ENCODE measurements around the gene HTD2. TPM values are rescaled to one million over a fixed set of nuclear protein-coding genes. Genes with fewer than 3 reads are reported as not detected.

HTD2 gene
- total RNA-seq, 4 donors from 2014 or later: 8.4 to 12.6 (median 10.4) TPM

- DNase-seq (ENCODE audit: low spot score): no peak
- ATAC-seq (ENCODE audit: low FRiP score): no peak
- no peak for TF ChIP-seq CTCF (IDR thresholded peaks at IDR 0.05)
Measured at GRCh38 chr3:58296269-58296668, 10.1 kb upstream of the HTD2 start.

GRCh38 chr3:58296843-58297242 lies 9.5 kb upstream of the HTD2 start:
- ATAC-seq (ENCODE audit: low FRiP score) (no peak), DNase-seq (ENCODE audit: low spot score) (no peak)
- TF ChIP-seq CTCF (IDR thresholded peaks at IDR 0.05): no peak

GRCh38 chr3:58298190-58298589 lies 8.1 kb upstream of the HTD2 start:
- DNase-seq (ENCODE audit: low spot score) (no peak), ATAC-seq (ENCODE audit: low FRiP score) (no peak)
- no peak for TF ChIP-seq CTCF (IDR thresholded peaks at IDR 0.05)

GRCh38 chr3:58299075-58299474 lies 7.2 kb upstream of the HTD2 start:
- DNase-seq (ENCODE audit: low spot score) (no peak), ATAC-seq (ENCODE audit: low FRiP score) (no peak)
- TF ChIP-seq CTCF (IDR thresholded peaks at IDR 0.05): no peak

- DNase-seq (ENCODE audit: low spot score) (no peak), ATAC-seq (ENCODE audit: low FRiP score) (no peak)
- TF ChIP-seq CTCF (IDR thresholded peaks at IDR 0.05): no peak
Measured at GRCh38 chr3:58299839-58300516, 6.3 kb upstream of the HTD2 start.

GRCh38 chr3:58307639-58308215 lies 1.4 kb downstream of the HTD2 start:
- TF ChIP-seq CTCF (IDR thresholded peaks at IDR 0.05): no peak
- DNase-seq (ENCODE audit: low spot score) (no peak), ATAC-seq (ENCODE audit: low FRiP score) (no peak)

GRCh38 chr3:58308728-58309127 lies 2.4 kb downstream of the HTD2 start:
- ATAC-seq (ENCODE audit: low FRiP score) (no peak), DNase-seq (ENCODE audit: low spot score) (no peak)
- no peak for TF ChIP-seq CTCF (IDR thresholded peaks at IDR 0.05)

Data from omental fat pad (tissue), 4 donors.